HG03064 (cell line): ENCODE results near the gene NBEA.
A peak's percentile ranks its signal among the peaks of the same experiment; 100 is the strongest.

ENCODE experiments used
- ATAC-seq: cut with Tn5 transposase; IDR thresholded peaks from one replicate; pipeline ENCODE4 v1.9.1; 2021; ENCODE audit warnings: low read depth; ENCODE audit not compliant: unreplicated experiment

Gene NBEA

DNA sequence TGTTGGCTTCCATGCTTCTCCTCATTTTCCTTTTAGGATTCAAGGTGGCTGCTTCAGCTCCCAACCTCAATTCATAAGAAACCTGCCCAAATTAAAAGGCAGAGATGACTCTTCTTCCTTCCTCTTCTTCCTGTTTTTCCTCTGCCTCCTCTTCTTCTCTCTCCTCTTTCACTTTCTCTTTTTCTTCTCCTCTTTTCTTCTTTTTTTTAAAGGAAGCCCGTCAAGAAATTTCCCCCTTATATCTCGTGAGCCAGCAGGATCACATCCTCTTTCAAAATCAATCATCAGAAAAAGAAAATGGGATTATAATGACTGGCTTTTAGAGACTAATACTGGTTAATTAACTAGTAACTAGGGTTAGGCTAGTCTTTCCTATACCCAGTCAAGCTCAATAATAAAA lies 220.3 kb downstream of the NBEA start:
- ATAC-seq = no peak

DNA sequence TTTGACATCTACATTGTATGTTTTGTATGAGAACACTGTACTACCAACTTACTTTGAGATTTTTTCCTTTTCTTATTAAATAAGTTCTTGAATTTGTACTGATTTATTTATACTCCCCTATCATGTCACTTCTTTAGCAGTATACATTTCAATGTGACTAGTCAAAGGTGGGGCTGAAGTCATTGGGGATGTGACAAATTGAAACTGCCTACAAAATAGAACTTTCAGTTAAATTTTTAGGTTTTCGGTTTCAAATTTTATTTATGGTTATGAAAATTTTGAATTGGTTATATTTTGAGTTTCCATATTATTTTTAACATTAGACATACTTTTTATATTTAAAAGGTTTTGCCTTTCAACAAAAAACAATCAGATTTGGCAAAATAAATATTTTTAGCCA lies 221.6 kb downstream of the NBEA start:
- ATAC-seq = peak; percentile 60

DNA sequence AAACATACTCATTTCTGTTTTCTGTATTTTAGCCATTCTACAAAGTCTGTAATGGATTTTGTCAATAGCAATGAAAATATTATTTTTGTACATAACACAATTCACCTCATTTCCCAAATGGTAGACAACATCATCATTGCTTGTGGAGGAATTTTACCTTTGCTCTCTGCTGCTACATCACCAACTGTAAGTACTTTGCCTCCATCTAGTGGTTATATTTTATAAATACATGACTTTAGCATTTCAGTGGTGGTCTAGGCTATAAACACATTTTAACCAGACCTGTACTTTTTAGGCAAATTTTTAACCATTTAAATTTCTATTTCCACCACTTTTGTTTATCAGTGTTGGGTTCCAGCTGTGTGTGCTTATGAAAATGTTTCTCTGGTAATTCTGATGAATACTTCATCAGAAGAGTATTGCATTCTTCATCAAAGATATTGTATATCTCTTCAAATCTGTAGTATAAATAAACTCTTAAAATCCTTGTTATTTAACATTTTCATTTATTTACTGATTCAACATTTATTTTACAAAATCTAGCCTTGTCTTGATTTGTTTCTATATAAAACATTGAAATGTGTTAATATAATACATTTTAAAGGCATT lies 222.4 kb downstream of the NBEA start:
- peak; percentile 73 for ATAC-seq

DNA sequence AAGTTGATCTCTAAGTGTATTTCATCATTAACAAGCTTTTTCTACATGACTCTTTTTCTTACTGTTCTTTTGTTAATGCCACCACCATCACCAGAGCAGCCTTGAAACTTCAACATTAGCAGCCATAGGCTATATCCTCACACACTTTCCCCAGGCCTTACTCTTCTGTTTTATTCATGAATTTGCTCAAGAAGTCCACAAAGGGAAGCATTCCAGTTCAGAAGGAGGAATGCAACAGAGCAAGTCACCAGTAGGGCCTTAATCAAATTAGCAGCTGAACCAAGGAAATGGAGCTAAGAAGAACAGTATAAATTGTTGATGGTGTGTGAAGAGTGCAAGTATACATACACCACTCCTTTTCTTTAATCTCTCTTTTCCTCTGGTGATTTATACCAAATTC lies 223.1 kb downstream of the NBEA start:
- no peak for ATAC-seq

DNA sequence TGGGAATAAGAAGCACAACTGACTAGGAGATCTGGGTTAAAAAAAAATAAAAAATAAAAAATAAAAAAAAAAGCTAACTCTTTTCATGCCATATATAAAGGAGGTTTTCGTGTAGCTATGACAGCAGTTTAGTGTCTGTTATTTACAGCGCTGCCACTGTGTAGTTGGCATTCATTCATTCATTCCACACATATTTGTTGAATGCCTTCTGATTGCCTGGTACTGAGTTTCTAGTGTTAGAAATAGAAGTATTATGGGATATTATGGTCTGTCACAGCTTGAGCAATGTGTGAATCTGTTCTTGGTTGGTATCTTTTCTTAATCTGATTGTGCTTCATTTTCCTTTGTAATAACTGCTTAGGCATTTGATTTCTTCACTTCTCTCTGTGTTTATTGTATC lies 237.4 kb downstream of the NBEA start:
- ATAC-seq = no peak

DNA sequence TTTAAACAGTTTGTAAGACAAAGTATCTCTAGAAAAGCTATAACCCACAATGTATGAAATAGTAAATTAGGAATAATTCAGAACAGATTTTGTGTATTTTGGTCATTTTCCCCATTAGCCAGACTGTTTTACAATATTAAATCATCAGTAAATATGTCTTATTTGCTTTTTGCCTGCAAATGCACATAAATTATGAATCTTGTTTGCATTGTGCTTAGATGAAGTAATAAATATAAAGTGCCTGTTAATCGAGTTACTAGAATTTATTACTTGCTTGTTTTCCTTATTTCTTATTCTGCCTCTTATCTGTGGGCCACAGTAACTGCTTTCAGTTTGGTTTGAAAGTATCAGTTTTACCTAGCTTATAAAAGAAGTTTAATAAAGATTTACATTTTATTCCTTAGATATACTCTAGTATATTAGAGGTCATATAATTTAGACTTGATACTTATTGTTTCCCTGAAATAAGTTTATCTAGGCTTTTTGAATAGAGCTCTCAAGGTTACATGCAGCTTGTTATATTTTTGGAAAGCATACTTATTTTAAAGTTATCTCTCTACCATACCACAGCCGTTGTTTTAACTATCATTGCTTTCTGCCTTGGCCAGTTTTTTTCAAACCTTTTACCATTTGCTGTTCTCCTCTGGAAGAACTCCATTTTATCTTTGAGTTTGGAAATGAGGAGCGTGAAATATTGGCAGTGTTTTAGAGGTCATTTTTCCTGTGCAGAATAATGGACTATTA lies 238.0 kb downstream of the NBEA start:
- ATAC-seq = no peak

DNA sequence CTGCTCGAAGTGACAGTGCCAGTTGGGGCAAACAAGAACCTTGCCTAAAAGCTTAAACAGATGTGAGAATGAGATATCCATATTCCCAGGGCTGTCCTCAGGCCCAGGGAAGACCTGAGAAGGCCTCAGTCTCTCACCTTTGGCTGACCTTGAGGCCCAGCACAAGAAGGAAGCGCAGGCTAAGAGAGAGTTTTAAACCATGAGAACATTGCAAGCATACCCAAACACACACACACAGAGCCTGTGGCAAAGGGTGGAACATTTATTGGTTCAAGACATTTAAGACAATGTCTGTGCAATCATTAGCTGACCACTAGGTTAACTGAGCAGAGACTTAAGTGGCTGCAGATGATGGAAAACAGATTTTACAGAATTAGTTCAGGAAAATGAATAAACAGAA lies 248.2 kb downstream of the NBEA start:
- ATAC-seq = no peak

DNA sequence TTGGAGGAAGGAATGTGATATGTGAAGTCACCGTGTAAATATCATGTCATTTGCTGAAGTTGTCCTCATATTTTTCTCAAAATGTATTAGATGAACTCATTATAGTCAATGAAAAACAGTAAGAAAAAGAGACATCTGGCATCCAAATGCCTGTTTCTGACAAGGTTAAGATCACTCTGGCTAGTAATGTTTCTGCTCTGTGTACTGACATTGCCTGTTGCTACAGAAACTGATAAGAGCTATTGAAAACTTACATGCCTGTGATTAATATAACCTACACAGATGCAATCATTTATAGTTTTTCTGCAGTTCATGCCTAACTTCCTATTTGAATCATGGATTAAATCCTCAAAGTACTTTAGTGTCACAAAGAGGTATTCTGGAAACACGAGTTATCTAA lies 249.8 kb downstream of the NBEA start:
- no peak for ATAC-seq

DNA sequence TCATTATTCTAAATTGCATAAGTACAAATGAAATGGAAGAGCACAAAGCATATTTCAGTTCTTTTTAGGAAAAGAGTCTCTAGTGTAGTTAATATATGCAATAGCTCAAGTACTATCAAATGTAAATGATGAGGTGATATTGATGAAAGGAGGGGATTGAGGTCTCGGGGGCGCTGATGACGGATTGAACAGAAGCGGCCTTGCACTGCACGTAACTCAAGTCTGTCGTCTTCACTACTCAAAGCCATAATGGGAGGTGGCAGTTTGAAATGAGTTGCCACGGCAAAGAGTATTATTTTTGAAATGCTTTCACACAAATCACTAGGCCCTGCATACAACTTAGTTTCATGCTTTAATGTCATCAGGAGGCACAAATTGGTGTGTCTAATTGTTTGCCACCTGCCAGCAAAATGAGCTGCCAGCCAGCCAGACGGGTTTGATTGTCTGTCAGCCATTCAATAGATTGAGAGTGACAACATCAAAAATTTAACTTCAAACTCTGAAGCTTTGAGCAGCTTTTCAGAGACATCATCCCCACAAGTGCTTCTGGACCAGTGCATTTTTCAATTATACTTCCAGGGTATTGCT lies 256.6 kb downstream of the NBEA start:
- no peak for ATAC-seq

DNA sequence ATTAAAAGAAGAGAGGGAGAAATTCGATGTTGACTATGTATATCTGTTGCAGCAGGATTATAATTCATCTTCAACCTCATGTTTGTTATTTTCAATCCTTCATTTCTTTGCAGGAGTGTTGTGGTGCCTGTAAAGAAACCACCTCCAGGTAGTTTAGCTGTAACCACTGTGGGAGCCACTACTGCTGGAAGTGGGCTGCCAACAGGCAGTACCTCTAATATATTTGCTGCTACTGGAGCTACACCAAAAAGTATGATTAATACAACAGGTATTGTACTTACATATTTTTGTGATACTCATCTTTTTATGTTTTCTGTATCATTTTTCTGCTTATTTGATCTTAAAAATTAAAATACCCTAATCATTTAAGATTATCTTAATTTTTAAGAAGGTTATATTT lies 266.5 kb downstream of the NBEA start:
- ATAC-seq = no peak

DNA sequence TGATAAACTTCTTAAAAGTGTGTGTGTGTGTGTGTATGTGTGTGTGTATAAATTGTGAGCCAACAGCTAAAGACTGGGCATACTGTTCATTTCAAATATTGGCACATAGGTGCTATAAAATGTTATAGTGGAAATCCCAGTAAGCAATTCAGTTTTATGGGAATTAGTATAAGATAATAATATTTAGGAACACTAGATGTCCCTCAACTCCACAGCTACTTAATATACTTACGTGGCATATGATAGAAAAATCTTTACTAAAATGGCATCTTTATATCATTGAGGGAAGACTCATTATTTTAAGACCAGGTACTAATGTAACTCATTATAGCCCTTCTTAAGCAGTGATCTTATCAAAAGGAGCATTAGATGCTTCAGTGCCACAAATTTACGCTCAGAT lies 268.2 kb downstream of the NBEA start:
- ATAC-seq = no peak

DNA sequence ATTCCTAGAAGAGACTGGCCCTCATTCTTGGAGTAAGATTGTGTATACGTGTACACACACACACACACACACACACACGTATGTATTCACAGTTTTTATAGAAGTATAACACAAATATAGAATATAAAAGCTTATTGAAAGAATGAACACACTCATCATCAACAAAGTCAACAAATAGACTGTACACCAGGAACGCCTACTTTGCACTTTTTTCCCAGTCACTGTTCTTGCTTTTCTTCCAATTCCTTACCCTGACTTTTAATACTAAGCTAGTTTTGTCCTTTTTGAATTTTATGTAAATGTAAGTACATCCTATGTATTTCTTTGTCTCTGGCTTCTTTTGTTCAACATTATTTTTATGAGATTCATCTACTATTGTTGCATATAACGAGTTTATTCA lies 269.9 kb downstream of the NBEA start:
- no peak for ATAC-seq

DNA sequence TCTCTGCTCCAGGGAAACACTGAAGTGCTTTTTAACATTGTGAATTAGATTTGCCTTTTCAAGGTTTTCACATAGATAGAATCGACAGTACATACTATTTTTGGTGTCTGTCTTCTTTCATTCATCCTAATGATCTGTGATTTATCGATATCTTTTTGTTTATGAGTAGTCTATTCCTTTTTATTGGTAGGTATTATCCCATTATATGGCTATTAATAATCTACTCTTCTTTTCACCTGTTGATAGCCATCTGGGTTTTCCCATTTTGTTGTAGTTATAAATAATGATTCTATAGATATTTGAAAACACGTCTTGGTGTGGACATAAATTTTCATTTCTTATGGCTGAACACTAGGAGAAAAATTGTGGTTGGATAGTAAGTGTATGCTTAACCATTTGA lies 271.8 kb downstream of the NBEA start:
- ATAC-seq = no peak

DNA sequence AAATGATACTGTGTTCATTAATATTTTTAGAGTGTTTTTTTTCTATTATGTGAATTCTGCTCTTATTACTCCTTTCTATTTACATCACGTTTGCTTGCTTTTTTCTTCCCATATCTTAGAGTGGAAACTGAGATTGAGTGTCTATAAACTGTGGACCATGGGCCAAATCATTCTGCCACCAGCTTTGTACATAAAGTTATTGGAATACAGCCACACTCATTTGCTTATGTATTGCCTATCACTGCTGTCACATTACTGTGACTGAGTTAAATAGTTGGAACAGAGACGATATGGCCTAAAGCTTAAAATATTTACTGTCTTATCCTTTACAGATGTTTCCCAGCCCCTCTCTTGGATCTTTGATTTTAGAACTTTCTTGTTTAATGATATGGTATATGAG lies 274.1 kb downstream of the NBEA start:
- no peak for ATAC-seq

DNA sequence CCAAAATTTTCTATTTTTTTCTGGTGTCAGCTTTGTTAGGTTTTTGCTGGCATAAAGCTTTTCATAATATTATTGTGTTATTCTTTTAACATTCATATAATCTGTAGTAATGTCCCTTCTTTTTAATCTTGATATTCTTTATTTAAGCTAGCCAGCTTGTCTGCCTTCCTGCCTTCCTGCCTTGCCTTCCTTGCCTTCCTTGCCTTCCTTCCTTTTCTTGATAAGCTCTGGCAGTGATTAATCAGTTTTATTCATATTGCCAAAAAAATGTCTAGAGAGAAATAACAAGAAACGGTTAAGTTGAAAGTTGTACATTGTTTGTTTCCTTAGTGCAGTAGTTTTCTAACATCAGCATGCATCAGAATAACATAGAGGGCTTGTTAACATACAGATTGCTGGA lies 277.0 kb downstream of the NBEA start:
- ATAC-seq = no peak

DNA sequence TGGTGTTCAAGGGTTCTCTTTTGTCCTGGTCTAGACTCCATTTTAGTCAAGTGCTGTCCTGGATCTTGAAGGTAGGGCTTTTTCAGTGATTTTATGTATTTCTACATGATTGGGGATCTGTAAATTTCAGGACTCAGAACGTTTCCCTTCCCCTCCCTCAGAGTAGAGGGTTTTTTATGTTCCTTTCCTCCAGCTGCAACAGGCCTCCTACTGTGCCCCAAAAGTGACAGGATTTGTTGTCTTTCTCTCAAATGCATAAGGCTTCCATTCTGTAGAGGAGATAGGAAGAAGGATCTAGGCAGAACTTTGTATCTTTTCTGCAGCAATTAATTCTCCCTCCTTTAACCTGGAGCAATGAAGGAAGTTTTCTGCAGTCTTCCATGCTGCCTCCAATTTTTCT lies 283.1 kb downstream of the NBEA start:
- ATAC-seq = no peak

DNA sequence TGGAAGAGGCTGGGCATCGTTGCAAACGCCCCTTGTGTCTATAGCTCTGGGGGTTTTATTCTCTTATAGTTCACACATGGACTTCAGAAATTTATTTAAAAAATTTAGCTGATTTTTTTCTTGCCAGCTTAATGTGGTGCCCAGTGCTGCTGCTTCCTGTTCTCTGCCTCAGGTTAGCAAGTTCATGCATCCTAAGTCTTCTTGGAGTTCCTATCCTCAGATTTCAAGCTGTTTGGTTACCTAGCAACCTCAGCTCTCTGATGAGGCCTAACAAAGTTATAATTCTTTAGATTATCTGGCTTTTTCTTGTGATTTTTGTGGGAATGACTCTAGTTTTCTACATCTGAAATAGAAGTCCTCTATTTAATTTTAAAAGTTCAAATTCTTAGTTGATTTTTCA lies 283.5 kb downstream of the NBEA start:
- ATAC-seq = no peak

DNA sequence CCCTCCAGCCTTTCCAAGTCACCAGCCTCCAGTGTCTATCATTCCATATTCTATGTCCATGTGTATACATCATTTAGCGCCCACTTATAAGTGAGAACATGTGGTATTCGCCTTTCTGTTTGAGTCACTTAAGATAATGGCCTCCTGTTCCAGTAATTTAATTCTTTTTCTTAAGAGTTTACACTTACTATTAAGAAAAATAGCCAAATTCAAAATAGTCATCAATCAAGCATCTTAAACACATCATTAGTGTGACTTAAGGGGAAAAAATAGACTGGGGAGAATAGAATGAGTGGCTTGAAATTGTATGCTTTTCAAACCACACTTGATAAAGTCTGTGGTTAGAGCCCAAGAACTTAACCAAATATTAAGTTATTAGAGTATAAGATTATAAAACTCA lies 286.5 kb downstream of the NBEA start:
- no peak for ATAC-seq

DNA sequence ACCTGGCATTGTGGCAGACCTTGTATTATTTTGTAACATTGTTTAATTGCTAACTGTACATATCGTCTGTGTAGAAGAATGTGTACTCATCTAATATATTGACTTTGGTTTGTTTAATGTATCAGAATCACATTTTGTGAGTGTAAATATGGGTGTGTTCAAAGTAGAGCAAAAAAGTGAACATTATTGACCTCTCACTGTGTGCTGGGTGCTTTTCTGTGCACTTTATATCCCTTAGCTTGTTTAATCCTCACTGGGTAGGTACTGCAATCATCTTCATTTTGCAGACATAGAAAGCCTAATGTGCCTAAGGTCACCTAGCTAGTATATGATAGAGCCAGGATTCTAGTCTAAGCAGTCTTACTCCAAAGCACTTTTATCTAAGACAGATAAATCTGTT lies 289.4 kb downstream of the NBEA start:
- no peak for ATAC-seq

DNA sequence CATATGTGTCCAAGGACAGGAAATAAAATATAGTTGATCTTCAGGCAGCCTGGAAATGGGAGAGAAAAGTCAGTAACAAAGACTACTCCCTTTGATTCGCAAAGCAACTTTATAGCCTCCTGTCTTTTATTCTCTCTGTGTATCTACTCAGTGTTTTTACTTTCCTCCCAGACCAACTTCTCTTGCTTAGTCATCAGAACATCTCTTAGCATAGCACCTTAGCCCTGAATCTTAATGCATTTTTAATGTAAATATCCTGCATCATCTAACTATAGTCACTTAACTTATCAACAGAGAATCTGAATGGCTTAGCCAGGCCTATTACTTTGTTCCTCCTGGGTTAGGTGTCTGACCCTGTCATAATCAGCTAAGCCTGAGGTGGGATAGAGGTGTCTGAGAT lies 296.2 kb downstream of the NBEA start:
- ATAC-seq = no peak

DNA sequence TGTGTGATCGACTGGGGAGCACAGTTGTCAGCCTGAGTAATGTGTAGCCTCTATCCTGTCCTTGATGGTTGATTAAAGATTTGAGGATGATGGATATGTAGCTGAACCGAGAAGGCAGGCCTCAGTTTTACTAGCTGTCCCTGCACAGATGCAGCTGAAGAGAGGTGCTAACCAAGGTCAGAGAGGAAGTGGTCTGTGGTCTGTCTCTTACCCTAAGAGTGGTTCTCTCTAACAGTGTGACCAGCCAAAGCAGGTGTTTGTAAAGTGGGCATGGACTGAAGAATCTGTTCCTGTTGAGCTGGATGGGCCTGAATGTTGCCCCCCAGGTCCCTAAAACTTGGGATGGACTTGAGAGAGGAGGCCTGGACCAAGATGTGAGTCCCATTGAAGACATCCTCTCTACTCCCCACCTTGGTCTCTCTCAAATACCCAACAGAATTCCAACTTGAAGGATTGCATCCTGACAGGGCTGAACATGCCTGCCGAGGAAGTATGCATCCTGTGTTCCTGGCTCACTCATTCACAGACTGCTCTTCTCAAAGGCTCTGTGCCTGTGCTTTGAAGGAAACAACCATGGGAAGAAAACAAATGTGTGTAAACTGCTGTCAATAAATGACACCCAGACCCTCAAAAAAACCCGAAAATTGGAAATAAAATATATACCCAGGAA lies 310.6 kb downstream of the NBEA start:
- ATAC-seq = peak; percentile 88

DNA sequence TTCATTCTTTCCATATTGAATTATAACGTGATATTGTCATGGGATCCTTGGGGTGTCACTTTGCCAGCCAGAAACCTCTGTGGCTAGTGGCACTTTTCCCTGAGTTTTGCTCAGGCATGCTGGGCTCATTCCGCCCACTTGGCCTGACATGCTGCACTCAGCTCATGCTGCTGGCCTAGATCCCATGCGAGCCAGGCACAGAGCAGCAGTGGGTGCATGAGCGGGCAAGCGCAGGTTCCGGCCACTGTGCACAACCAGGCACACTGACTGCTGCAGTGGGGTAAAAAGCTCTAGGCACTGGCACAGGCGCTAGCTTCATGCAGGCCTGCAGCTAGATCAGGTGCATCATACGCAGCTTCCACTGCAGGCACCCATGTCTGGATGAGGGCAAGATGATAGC lies 313.2 kb downstream of the NBEA start:
- no peak for ATAC-seq
